NCI-H1417 (cell line): ENCODE results near the gene TAL2.
"Not testable (repeated sequence)": the region's sequence is repeated elsewhere in the genome, so short reads cannot be mapped to it uniquely, and the experiment has no call there.

ENCODE experiments used
- DNase-seq, 3 experiments: peaks; one replicate each; lab custom pipeline; 2025; lab: John Stamatoyannopoulos, UW

Gene TAL2

GRCh38 chr9:105676351-105676923 is 14.2 kb downstream of the TAL2 start:
- no peak for DNase-seq

- DNase-seq, result peak in 2 of 3 experiments; percentile 28 to 37
Observed at GRCh38 chr9:105678163-105678562, 15.9 kb downstream of the TAL2 start.

- DNase-seq, result no peak
Observed at GRCh38 chr9:105678781-105679180, 16.5 kb downstream of the TAL2 start.

- no peak for DNase-seq
Observed at GRCh38 chr9:105679257-105680022, 17.2 kb downstream of the TAL2 start.

- DNase-seq, result peak in 1 of 3 experiments; percentile 45
Observed at GRCh38 chr9:105681313-105681712, 19.1 kb downstream of the TAL2 start.

GRCh38 chr9:105681724-105682123 is 19.5 kb downstream of the TAL2 start:
- DNase-seq, result no peak

- no peak for DNase-seq
Observed at GRCh38 chr9:105683688-105684275, 21.5 kb downstream of the TAL2 start.

- DNase-seq, result no peak
Observed at GRCh38 chr9:105686936-105687335, 24.7 kb downstream of the TAL2 start.

GRCh38 chr9:105690742-105691141 is 28.5 kb downstream of the TAL2 start:
- DNase-seq, result no peak

GRCh38 chr9:105693435-105694189 is 31.4 kb downstream of the TAL2 start:
- DNase-seq, result peak in 1 of 3 experiments; percentile 67

- peak; percentile 78 to 96 (median 94) for DNase-seq
Observed at GRCh38 chr9:105694190-105694847, 32.1 kb downstream of the TAL2 start, which contains the start of gene TMEM38B. TSS of gene TMEM38B (plus strand) at chr9:105694541. CDS start at chr9:105694661, 120 bp downstream.

GRCh38 chr9:105694848-105695581 is 32.8 kb downstream of the TAL2 start:
- DNase-seq, result peak; percentile 15 to 90 (median 90)

GRCh38 chr9:105696219-105696793 is 34.0 kb downstream of the TAL2 start:
- DNase-seq, result no peak

GRCh38 chr9:105697871-105698270 is 35.6 kb downstream of the TAL2 start:
- DNase-seq, result no peak

GRCh38 chr9:105698348-105698870 is 36.2 kb downstream of the TAL2 start:
- DNase-seq, result no peak

GRCh38 chr9:105700668-105701067 is 38.4 kb downstream of the TAL2 start:
- DNase-seq, result no peak

GRCh38 chr9:105701145-105701544 is 38.9 kb downstream of the TAL2 start:
- DNase-seq, result no peak

- DNase-seq, result no peak
Observed at GRCh38 chr9:105702207-105702606, 40.0 kb downstream of the TAL2 start.

GRCh38 chr9:105703638-105704037 is 41.4 kb downstream of the TAL2 start:
- not testable (repeated sequence) for DNase-seq

GRCh38 chr9:105706156-105706555 is 43.9 kb downstream of the TAL2 start:
- DNase-seq, result no peak
